ENCODE results near the gene IQCM.

Gene IQCM

DNA sequence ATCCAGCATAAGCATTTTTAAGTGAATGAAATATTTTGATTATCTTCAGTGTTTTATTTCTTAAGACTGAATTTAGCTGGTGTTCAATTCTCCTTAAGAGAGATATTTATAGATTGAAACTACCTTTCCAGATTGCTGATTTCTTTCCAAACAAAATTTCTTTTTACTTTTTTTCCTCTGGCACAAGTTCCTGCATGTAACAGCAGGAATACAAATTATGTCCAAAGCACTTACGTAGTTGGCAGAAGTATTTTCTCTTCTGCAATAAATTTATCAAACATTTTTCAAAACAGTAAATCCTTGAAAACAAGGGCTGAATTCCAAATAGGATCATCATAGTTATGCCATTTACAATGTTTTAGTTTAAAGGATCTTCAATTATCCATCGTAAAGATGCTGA, 412.6 kb downstream of the IQCM start:
- Histone ChIP-seq H3K9me3 (ENCODE audit: control insufficient read depth, low read length) (no peaks in the 10 kb centered on the region), H3K9ac (no peak overlapping the region), H3K27me3 (ENCODE audit: control insufficient read depth, insufficient read depth, low read length) (no peaks in the 10 kb centered on the region), H3K79me2 (no peaks in the 10 kb centered on the region), H3K4me2 (ENCODE audit: low read length) (no peak overlapping the region), H3K4me3 (ENCODE audit: low read depth, low read length) (no peak overlapping the region), H3K36me3 (ENCODE audit: control insufficient read depth, insufficient read depth, low read length) (no peaks in the 10 kb centered on the region), H3K27ac (no peak overlapping the region), H2AFZ (no peak overlapping the region), H3K4me1 (no peaks in the 10 kb centered on the region)
- no peak for TF ChIP-seq CTCF (IDR thresholded peaks at IDR 0.05)

- no peak overlapping the region for H2AFZ ChIP-seq
- no peak for TF ChIP-seq CTCF (IDR thresholded peaks at IDR 0.05)
- H3K36me3 ChIP-seq (ENCODE audit: control insufficient read depth, insufficient read depth, low read length), result no peaks in the 10 kb centered on the region
- no peaks in the 10 kb centered on the region for H3K4me1 ChIP-seq
- no peak overlapping the region for H3K9ac ChIP-seq
- H3K4me2 ChIP-seq (ENCODE audit: low read length), result no peak overlapping the region
- H3K27me3 ChIP-seq (ENCODE audit: control insufficient read depth, insufficient read depth, low read length), result no peaks in the 10 kb centered on the region
- no peaks in the 10 kb centered on the region for H3K79me2 ChIP-seq
- H3K9me3 ChIP-seq (ENCODE audit: control insufficient read depth, low read length), result no peaks in the 10 kb centered on the region
- H3K4me3 ChIP-seq (ENCODE audit: low read depth, low read length), result no peak overlapping the region
- H3K27ac ChIP-seq, result no peak overlapping the region
Measured at GRCh38 chr4:149398993-149399392, 416.6 kb downstream of the IQCM start.

- Histone ChIP-seq H2AFZ (no peak overlapping the region), H3K9ac (no peak overlapping the region), H3K79me2 (no peaks in the 10 kb centered on the region), H3K27me3 (ENCODE audit: control insufficient read depth, insufficient read depth, low read length) (no peaks in the 10 kb centered on the region), H3K36me3 (ENCODE audit: control insufficient read depth, insufficient read depth, low read length) (no peaks in the 10 kb centered on the region), H3K9me3 (ENCODE audit: control insufficient read depth, low read length) (no peaks in the 10 kb centered on the region), H3K27ac (no peak overlapping the region), H3K4me3 (ENCODE audit: low read depth, low read length) (no peak overlapping the region), H3K4me1 (no peaks in the 10 kb centered on the region), H3K4me2 (ENCODE audit: low read length) (no peak overlapping the region)
- no peak for TF ChIP-seq CTCF (IDR thresholded peaks at IDR 0.05)
Measured at GRCh38 chr4:149370785-149371420, 444.7 kb downstream of the IQCM start.

GRCh38 chr4:149370002-149370401, 445.6 kb downstream of the IQCM start:
- Histone ChIP-seq H3K27me3 (ENCODE audit: control insufficient read depth, insufficient read depth, low read length) (no peaks in the 10 kb centered on the region), H3K9me3 (ENCODE audit: control insufficient read depth, low read length) (no peaks in the 10 kb centered on the region), H3K4me1 (no peaks in the 10 kb centered on the region), H3K4me3 (ENCODE audit: low read depth, low read length) (no peak overlapping the region), H3K27ac (no peak overlapping the region), H2AFZ (no peak overlapping the region), H3K36me3 (ENCODE audit: control insufficient read depth, insufficient read depth, low read length) (no peaks in the 10 kb centered on the region), H3K79me2 (no peaks in the 10 kb centered on the region), H3K4me2 (ENCODE audit: low read length) (no peak overlapping the region), H3K9ac (no peak overlapping the region)
- no peak for TF ChIP-seq CTCF (IDR thresholded peaks at IDR 0.05)

DNA sequence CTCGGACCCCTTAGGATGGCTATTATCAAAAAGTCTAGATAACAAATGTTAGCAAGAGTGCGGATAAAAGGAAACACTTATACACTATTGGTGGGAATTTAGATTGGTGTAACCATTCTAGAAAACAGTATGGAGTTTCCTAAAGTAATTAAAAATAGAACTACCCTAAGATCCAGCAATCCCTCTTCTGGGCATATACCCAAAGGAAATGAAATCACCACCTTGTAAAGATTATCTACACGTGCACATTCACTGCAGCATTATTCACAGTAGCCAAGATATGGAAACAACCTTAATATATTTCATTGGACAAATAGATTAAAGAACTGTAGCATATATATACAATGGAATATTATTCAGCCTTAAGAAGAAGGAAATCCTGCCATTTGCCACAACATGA, 462.4 kb downstream of the IQCM start:
- no peaks in the 10 kb centered on the region for H3K36me3 ChIP-seq (ENCODE audit: control insufficient read depth, insufficient read depth, low read length)
- no peak overlapping the region for H3K27ac ChIP-seq
- H3K9me3 ChIP-seq (ENCODE audit: control insufficient read depth, low read length), result no peaks in the 10 kb centered on the region
- H3K4me1 ChIP-seq, result no peaks in the 10 kb centered on the region
- H3K27me3 ChIP-seq (ENCODE audit: control insufficient read depth, insufficient read depth, low read length), result no peaks in the 10 kb centered on the region
- no peak overlapping the region for H3K4me3 ChIP-seq (ENCODE audit: low read depth, low read length)
- no peak for TF ChIP-seq CTCF (IDR thresholded peaks at IDR 0.05)
- H2AFZ ChIP-seq, result no peak overlapping the region
- no peak overlapping the region for H3K4me2 ChIP-seq (ENCODE audit: low read length)
- H3K9ac ChIP-seq, result no peak overlapping the region
- H3K79me2 ChIP-seq, result no peaks in the 10 kb centered on the region
